A549 treated with dexamethasone at 1 μM for 4 hours (cell line): ENCODE results near the gene EIF4EBP2. TPM values are rescaled to one million over a fixed set of nuclear protein-coding genes. Genes with fewer than 3 reads are reported as not detected.

Source experiments
- total RNA-seq: library from RNA; stranded (reverse); fragments of 200-300 nt; extraction: Qiagen RNA extraction; gene quantifications from 5 replicates; pipeline ENCODE4 v1.2.3, GENCODE V29; 2022

EIF4EBP2 gene
- total RNA-seq: 13.6 to 17.3 TPM (median 16.3 TPM) in 5 replicates

GRCh38 chr10:70404036-70404786 lies at the start of gene EIF4EBP2:
EIF4EBP2 (plus strand) TSS chr10:70404145; CDS start chr10:70404402, 257 bp downstream.

GRCh38 chr10:70441161-70441894 lies 37.4 kb downstream of the EIF4EBP2 start, which contains the start of gene NODAL:
NODAL (minus strand) TSS chr10:70441681; CDS start chr10:70441667, 14 bp downstream.

Other genes starting within 250 kb of the EIF4EBP2 start
- gene SAR1A, start 233.6 kb upstream of the EIF4EBP2 start, total RNA-seq: 71.1 to 88.0 TPM (median 83.1 TPM) in 5 replicates
- 236 to 298 TPM (median 245 TPM) in 5 replicates for gene PPA1, start 170.7 kb upstream of the EIF4EBP2 start, total RNA-seq
- 0.01 to 0.02 TPM (median 0.01 TPM) in 4 of 5 replicates, not detected in the other for gene NPFFR1, start 120.1 kb upstream of the EIF4EBP2 start, total RNA-seq
- 16.4 to 21.9 TPM (median 18.8 TPM) in 5 replicates for gene LRRC20, start 21.5 kb upstream of the EIF4EBP2 start, total RNA-seq
- 0.05 TPM in 1 of 5 replicates, not detected in the others for gene NODAL, start 37.5 kb downstream of the EIF4EBP2 start, total RNA-seq
- gene PALD1, start 74.6 kb downstream of the EIF4EBP2 start, total RNA-seq: 4.8 to 6.9 TPM (median 6.7 TPM) in 5 replicates
- 0.02 to 0.16 TPM (median 0.05 TPM) in 3 of 5 replicates, not detected in the others for gene PRF1, start 198.6 kb downstream of the EIF4EBP2 start, total RNA-seq